Fibroblast of lung (primary cell): ENCODE data around the gene RBBP8. TPM values are rescaled to one million over a fixed set of nuclear protein-coding genes. Genes with fewer than 3 reads are reported as not detected.

Experiments
- DNase-seq, 2 donors: peaks; one replicate each; pipeline versions ENCODE4 v3.0.0 to v3.0.0-alpha.2; 2010; ENCODE audit warnings: low read depth in 2 of 2
- H2AFZ ChIP-seq: 2 replicates; pipeline ENCODE4 v1.5.1; 2012; ENCODE audit warnings: low read length, control low read depth, inconsistent platforms
- H3K27ac ChIP-seq: 2 replicates; pipeline ENCODE4 v1.5.1; 2011; ENCODE audit warnings: low read length, control low read depth; ENCODE audit not compliant: insufficient read depth
- H3K27me3 ChIP-seq: 2 replicates; pipeline ENCODE4 v1.5.1; 2011; ENCODE audit warnings: mild to moderate bottlenecking, low read length; ENCODE audit not compliant: control insufficient read depth, insufficient read depth
- H3K36me3 ChIP-seq: 2 replicates; pipeline ENCODE4 v1.5.1; 2011; ENCODE audit warnings: low read length; ENCODE audit not compliant: control insufficient read depth, insufficient read depth
- H3K4me1 ChIP-seq: 2 replicates; pipeline ENCODE4 v1.5.1; 2011; ENCODE audit warnings: low read length; ENCODE audit not compliant: control insufficient read depth, insufficient read depth; ENCODE audit errors: extremely low read depth
- H3K4me2 ChIP-seq: 2 replicates; pipeline ENCODE4 v1.5.1; 2011; ENCODE audit warnings: low read length, control low read depth; ENCODE audit not compliant: insufficient read depth; ENCODE audit errors: extremely low read depth
- H3K4me3 ChIP-seq, 4 experiments: fragments of 200-600 bp in 1 of 4; sonication (generic) in 1 of 4; replicated peaks in 1 of 4; 2 replicates each; pipeline ENCODE4 v1.5.1; 2011 to 2016; ENCODE audit warnings: low read length in 4 of 4, low read depth in 3 of 4, mild to moderate bottlenecking in 3 of 4, control low read depth in 2 of 4, inconsistent platforms in 1 of 4, mixed read lengths in 1 of 4; ENCODE audit not compliant: insufficient read depth in 1 of 4; ENCODE audit errors: control extremely low read depth in 1 of 4
- H3K79me2 ChIP-seq: 2 replicates; pipeline ENCODE4 v1.5.1; 2012; ENCODE audit warnings: mild to moderate bottlenecking, low read length, inconsistent platforms; ENCODE audit not compliant: control insufficient read depth, insufficient read depth
- H3K9ac ChIP-seq: 2 replicates; pipeline ENCODE4 v1.5.1; 2011; ENCODE audit warnings: mild to moderate bottlenecking, low read length, control low read depth; ENCODE audit not compliant: insufficient read depth
- H3K9me3 ChIP-seq: 2 replicates; pipeline ENCODE4 v1.5.1; 2012; ENCODE audit warnings: low read depth, low read length; ENCODE audit not compliant: control insufficient read depth, insufficient read depth
- H4K20me1 ChIP-seq: 2 replicates; pipeline ENCODE4 v1.5.1; 2011; ENCODE audit warnings: low read length; ENCODE audit not compliant: control insufficient read depth, insufficient read depth; ENCODE audit errors: extremely low read depth
- EZH2 ChIP-seq: IDR thresholded peaks from 2 replicates; pipeline ENCODE4 v1.5.1; 2012; ENCODE audit warnings: low read length, control low read depth, mild to moderate bottlenecking; ENCODE audit errors: missing control alignments
- polyA plus RNA-seq, 2 donors: library from polyadenylated mRNA; depleted of rRNA in 1 of 2; stranded (reverse) in 1 of 2; unstranded in 1 of 2; fragments of >200 nt; gene quantifications; 2 replicates each; pipeline ENCODE4 v1.2.1, GENCODE V29; 2011 to 2012; ENCODE audit warnings: missing spikeins in 1 of 2
- total RNA-seq: library from RNA; depleted of rRNA; stranded (reverse); fragments of >200 nt; gene quantifications from 2 replicates; pipeline ENCODE4 v1.2.1, GENCODE V29; 2014
- TF ChIP-seq, protein P1 (sequence below), 2 donors: IDR thresholded peaks in 1 of 2; conservative IDR thresholded peaks in 1 of 2; 1 replicate in 1 of 2; 2 replicates in 1 of 2; pipeline ENCODE4 v1.5.1; 2011 to 2012; ENCODE audit warnings: low read length in 2 of 2, control low read depth in 1 of 2, inconsistent platforms in 1 of 2, low read depth in 1 of 2, mild to moderate bottlenecking in 1 of 2

RBBP8 gene
- total and polyA plus RNA-seq, 2 donors (not counting 1 experiment from before 2014, with no cell fraction given), result 17.8 to 21.0 TPM

DNA sequence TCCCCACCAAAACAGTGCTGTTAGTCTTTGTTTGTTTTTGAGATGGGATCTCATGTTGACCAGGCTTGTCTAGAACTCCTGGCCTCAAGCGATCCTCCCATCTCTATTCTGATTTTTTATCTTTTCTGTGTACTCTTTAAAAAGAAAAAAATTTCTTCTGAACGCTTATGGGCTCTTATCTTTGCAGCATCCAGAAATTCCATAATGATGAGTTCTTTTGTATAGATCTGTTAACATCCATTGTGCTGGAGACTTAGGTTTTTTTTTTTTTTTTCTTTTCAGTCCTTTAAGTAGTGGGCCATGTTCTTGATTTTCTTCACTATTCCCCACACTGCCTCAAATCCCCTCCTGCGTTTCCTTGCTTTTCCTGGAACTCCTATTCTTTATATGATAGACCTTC is 31.0 kb downstream of the RBBP8 start:
- DNase-seq, result peak in 1 of 2 donors; percentile 50
- H3K27ac ChIP-seq, result no peak overlapping the region
- no peaks in the 10 kb centered on the region for H3K4me1 ChIP-seq
- no peaks in the 10 kb centered on the region for H3K9me3 ChIP-seq
- no peaks in the 10 kb centered on the region for H4K20me1 ChIP-seq
- no peak overlapping the region for H3K4me3 ChIP-seq
- H3K4me2 ChIP-seq, result no peak overlapping the region
- H2AFZ ChIP-seq, result no peak overlapping the region
- H3K27me3 ChIP-seq, result no peaks in the 10 kb centered on the region
- no peaks in the 10 kb centered on the region for H3K79me2 ChIP-seq
- H3K9ac ChIP-seq, result no peak overlapping the region
- H3K36me3 ChIP-seq, result no peaks in the 10 kb centered on the region
- TF ChIP-seq EZH2, result no peak
- TF ChIP-seq, protein P1, sequence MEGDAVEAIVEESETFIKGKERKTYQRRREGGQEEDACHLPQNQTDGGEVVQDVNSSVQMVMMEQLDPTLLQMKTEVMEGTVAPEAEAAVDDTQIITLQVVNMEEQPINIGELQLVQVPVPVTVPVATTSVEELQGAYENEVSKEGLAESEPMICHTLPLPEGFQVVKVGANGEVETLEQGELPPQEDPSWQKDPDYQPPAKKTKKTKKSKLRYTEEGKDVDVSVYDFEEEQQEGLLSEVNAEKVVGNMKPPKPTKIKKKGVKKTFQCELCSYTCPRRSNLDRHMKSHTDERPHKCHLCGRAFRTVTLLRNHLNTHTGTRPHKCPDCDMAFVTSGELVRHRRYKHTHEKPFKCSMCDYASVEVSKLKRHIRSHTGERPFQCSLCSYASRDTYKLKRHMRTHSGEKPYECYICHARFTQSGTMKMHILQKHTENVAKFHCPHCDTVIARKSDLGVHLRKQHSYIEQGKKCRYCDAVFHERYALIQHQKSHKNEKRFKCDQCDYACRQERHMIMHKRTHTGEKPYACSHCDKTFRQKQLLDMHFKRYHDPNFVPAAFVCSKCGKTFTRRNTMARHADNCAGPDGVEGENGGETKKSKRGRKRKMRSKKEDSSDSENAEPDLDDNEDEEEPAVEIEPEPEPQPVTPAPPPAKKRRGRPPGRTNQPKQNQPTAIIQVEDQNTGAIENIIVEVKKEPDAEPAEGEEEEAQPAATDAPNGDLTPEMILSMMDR (conservative IDR thresholded peaks at IDR 0.05 in 1 of 2, IDR thresholded peaks at IDR 0.05 in 1 of 2; ENCODE audit: low read depth in 1 of 2, low read length in 2 of 2), result no peak

- Histone ChIP-seq H3K36me3 (no peaks in the 10 kb centered on the region), H3K4me2 (no peak overlapping the region), H2AFZ (no peak overlapping the region), H3K79me2 (no peaks in the 10 kb centered on the region), H3K9me3 (no peaks in the 10 kb centered on the region), H4K20me1 (no peaks in the 10 kb centered on the region), H3K4me1 (no peaks in the 10 kb centered on the region), H3K27me3 (no peaks in the 10 kb centered on the region), H3K27ac (no peak overlapping the region), H3K9ac (no peak overlapping the region), H3K4me3 (no peak overlapping the region)
- no peak for DNase-seq
- TF ChIP-seq, protein P1 (conservative IDR thresholded peaks at IDR 0.05 in 1 of 2, IDR thresholded peaks at IDR 0.05 in 1 of 2; ENCODE audit: low read depth in 1 of 2, low read length in 2 of 2), result no peak
- no peak for TF ChIP-seq EZH2
These were observed 31.6 kb downstream of the RBBP8 start for GRCh38 chr18:22964722-22965121.

DNA sequence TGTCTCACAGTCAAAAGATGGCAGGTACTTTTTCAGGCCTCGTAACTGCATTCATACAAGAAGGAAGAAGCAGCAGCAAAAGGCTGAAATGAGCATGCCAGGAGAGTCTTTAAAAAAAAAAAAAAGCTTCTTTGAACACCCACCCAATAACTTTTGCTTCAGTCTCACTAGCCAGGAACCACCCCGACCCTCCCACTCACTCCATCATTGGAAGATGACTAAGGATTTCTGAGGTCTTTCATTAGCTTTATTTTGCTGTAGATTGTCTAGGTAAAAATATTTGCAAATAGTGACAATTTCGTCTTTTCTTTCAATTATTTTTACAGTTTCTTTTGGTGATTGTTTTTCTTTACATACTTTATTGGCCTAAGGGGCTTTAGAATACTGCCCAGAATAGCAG is 37.9 kb downstream of the RBBP8 start:
- no peaks in the 10 kb centered on the region for H3K27me3 ChIP-seq
- H3K4me3 ChIP-seq, result no peak overlapping the region
- no peaks in the 10 kb centered on the region for H3K79me2 ChIP-seq
- H3K9ac ChIP-seq, result no peak overlapping the region
- H3K4me1 ChIP-seq, result no peaks in the 10 kb centered on the region
- H3K4me2 ChIP-seq, result no peak overlapping the region
- H3K36me3 ChIP-seq, result no peaks in the 10 kb centered on the region
- no peak overlapping the region for H3K27ac ChIP-seq
- H2AFZ ChIP-seq, result no peak overlapping the region
- DNase-seq, result peak in 1 of 2 donors; percentile 79
- no peaks in the 10 kb centered on the region for H4K20me1 ChIP-seq
- TF ChIP-seq EZH2, result no peak
- TF ChIP-seq, protein P1 (conservative IDR thresholded peaks at IDR 0.05 in 1 of 2, IDR thresholded peaks at IDR 0.05 in 1 of 2; ENCODE audit: low read depth in 1 of 2, low read length in 2 of 2), result no peak
- H3K9me3 ChIP-seq, result no peaks in the 10 kb centered on the region
